H1 (cell line): ENCODE results near the gene CD200R1L. TPM values are rescaled to one million over a fixed set of nuclear protein-coding genes. Genes with fewer than 3 reads are reported as not detected.

Source experiments
- CTCF ChIA-PET: fragments of 300-600 bp; sonication (Branson Sonifier 250); formaldehyde crosslinking; loops from one replicate; lab custom pipeline; 2021; ENCODE audit not compliant: partially characterized antibody; lab: Charles Lee
- POLR2A ChIA-PET: fragments of 300-600 bp; sonication (Branson Sonifier 250); formaldehyde crosslinking; loops from one replicate; lab custom pipeline; 2021; ENCODE audit warnings: inconsistent platforms; ENCODE audit not compliant: partially characterized antibody; lab: Charles Lee
- DNase-seq, 2 experiments: peaks; one replicate each; pipeline versions ENCODE4 v3.0.0 to v3.0.0-alpha.2; 2010 to 2022; ENCODE audit warnings: low spot score in 2 of 2, low read depth in 1 of 2, mixed read lengths in 1 of 2
- FAIRE-seq: peaks from 2 replicates; lab custom pipeline; 2011; peaks lifted over from hg19 to GRCh38; lab: Jason Lieb, UNC
- H2AFZ ChIP-seq: 2 replicates; pipeline ENCODE4 v1.8.1; 2012; ENCODE audit warnings: low read length, inconsistent platforms
- H2AK5ac ChIP-seq: 2 replicates; pipeline ENCODE4 v1.6.1; 2013; ENCODE audit warnings: low read depth, low read length
- H2BK120ac ChIP-seq: replicated peaks from 2 replicates; pipeline ENCODE3; 2013; ENCODE audit warnings: low read depth, low read length, inconsistent platforms
- H2BK12ac ChIP-seq: 2 replicates; pipeline ENCODE4 v1.6.1; 2013; ENCODE audit warnings: low read depth, low read length
- H2BK15ac ChIP-seq: 2 replicates; pipeline ENCODE4 v1.6.1; 2013; ENCODE audit warnings: low read length
- H2BK20ac ChIP-seq: 2 replicates; pipeline ENCODE4 v1.6.1; 2013; ENCODE audit warnings: low read length
- H2BK5ac ChIP-seq: 2 replicates; pipeline ENCODE4 v1.6.1; 2013; ENCODE audit warnings: low read depth, low read length
- H3K14ac ChIP-seq: 2 replicates; pipeline ENCODE4 v1.6.1; 2013; ENCODE audit warnings: inconsistent platforms; ENCODE audit not compliant: insufficient read length
- H3K18ac ChIP-seq: 2 replicates; pipeline ENCODE4 v1.6.1; 2013; ENCODE audit warnings: low read length; ENCODE audit errors: extremely low read depth
- H3K23ac ChIP-seq: 2 replicates; pipeline ENCODE4 v1.6.1; 2013; ENCODE audit warnings: inconsistent platforms; ENCODE audit not compliant: insufficient read length
- H3K23me2 ChIP-seq: 2 replicates; pipeline ENCODE4 v1.6.1; 2013; ENCODE audit warnings: low read depth, low read length
- H3K27ac ChIP-seq: 2 replicates; pipeline ENCODE4 v1.6.1; 2011; ENCODE audit warnings: low read depth, low read length, inconsistent platforms
- H3K27me3 ChIP-seq, 4 experiments: replicated peaks in 1 of 4; 1 replicate in 1 of 4; 2 replicates in 3 of 4; pipeline versions ENCODE4 v1.6.1 to v1.8.1; 2011 to 2013; ENCODE audit warnings: low read length in 3 of 4, mild to moderate bottlenecking in 3 of 4, inconsistent platforms in 2 of 4, mixed read lengths in 2 of 4, moderate library complexity in 1 of 4; ENCODE audit not compliant: control insufficient read depth in 3 of 4, insufficient read depth in 3 of 4; ENCODE audit errors: extremely low read depth in 1 of 4
- H3K36me3 ChIP-seq, 4 experiments: 2 replicates each; pipeline versions ENCODE4 v1.6.1 to v1.8.1; 2011 to 2013; ENCODE audit warnings: mild to moderate bottlenecking in 4 of 4, low read length in 3 of 4, moderate library complexity in 2 of 4, control low read depth in 1 of 4, inconsistent platforms in 1 of 4; ENCODE audit not compliant: insufficient read depth in 4 of 4, control insufficient read depth in 2 of 4
- H3K4ac ChIP-seq: replicated peaks from 2 replicates; pipeline ENCODE3; 2013; ENCODE audit warnings: low read length, low read depth, mixed read lengths, inconsistent platforms; ENCODE audit not compliant: insufficient read length
- H3K4me1 ChIP-seq, 4 experiments: replicated peaks in 1 of 4; 1 replicate in 1 of 4; 2 replicates in 3 of 4; pipeline versions ENCODE4 v1.6.1 to v1.8.1; 2011 to 2013; ENCODE audit warnings: low read length in 3 of 4, inconsistent platforms in 2 of 4, mixed read lengths in 1 of 4; ENCODE audit not compliant: insufficient read depth in 4 of 4, control insufficient read depth in 3 of 4
- H3K4me2 ChIP-seq, 2 experiments: 2 replicates each; pipeline versions ENCODE4 v1.6.1 to v1.8.1; 2011 to 2013; ENCODE audit warnings: low read depth in 2 of 2, low read length in 2 of 2, control low read depth in 1 of 2, inconsistent platforms in 1 of 2, mild to moderate bottlenecking in 1 of 2; ENCODE audit not compliant: insufficient read depth in 1 of 2
- H3K4me3 ChIP-seq, 4 experiments: fragments of 200-600, 300-600 bp in 1 of 4; sonication (generic), shearing (Covaris generic), sonication (Bioruptor Twin) in 1 of 4; 2 replicates each; pipeline versions ENCODE4 v1.5.1 to v1.8.1; 2011 to 2016; ENCODE audit warnings: low read length in 4 of 4, low read depth in 3 of 4, control low read depth in 2 of 4, inconsistent platforms in 2 of 4, mild to moderate bottlenecking in 2 of 4, mixed read lengths in 1 of 4, moderate library complexity in 1 of 4; ENCODE audit not compliant: insufficient read depth in 2 of 4; ENCODE audit errors: extremely low read depth in 1 of 4
- H3K56ac ChIP-seq: replicated peaks from 2 replicates; pipeline ENCODE3; 2013; ENCODE audit warnings: low read depth, mild to moderate bottlenecking, mixed read lengths, low read length, inconsistent platforms; ENCODE audit not compliant: insufficient read length
- H3K79me1 ChIP-seq: 2 replicates; pipeline ENCODE4 v1.6.1; 2013; ENCODE audit warnings: low read depth, low read length, control low read depth
- H3K79me2 ChIP-seq, 2 experiments: 2 replicates each; pipeline versions ENCODE4 v1.6.1 to v1.8.1; 2012 to 2013; ENCODE audit warnings: low read length in 2 of 2, mild to moderate bottlenecking in 2 of 2, inconsistent platforms in 1 of 2; ENCODE audit not compliant: insufficient read depth in 2 of 2, control insufficient read depth in 1 of 2
- H3K9ac ChIP-seq, 4 experiments: replicated peaks in 1 of 4; 1 replicate in 1 of 4; 2 replicates in 3 of 4; pipeline versions ENCODE4 v1.6.1 to v1.8.1; 2011 to 2013; ENCODE audit warnings: low read depth in 3 of 4, low read length in 3 of 4, control low read depth in 2 of 4, mild to moderate bottlenecking in 2 of 4, moderate library complexity in 2 of 4, inconsistent platforms in 1 of 4; ENCODE audit errors: extremely low read depth in 1 of 4
- H3K9me3 ChIP-seq, 2 experiments: 2 replicates each; pipeline versions ENCODE4 v1.6.1 to v1.8.1; 2012 to 2013; ENCODE audit warnings: mild to moderate bottlenecking in 2 of 2, moderate library complexity in 2 of 2, control low read depth in 1 of 2, inconsistent platforms in 1 of 2, low read depth in 1 of 2, low read length in 1 of 2, mixed read lengths in 1 of 2; ENCODE audit not compliant: insufficient read depth in 2 of 2
- H4K20me1 ChIP-seq, 2 experiments: replicated peaks in 1 of 2; 2 replicates each; pipeline versions ENCODE3 to v1.8.1; 2011 to 2013; ENCODE audit warnings: inconsistent platforms in 2 of 2, low read length in 2 of 2, mild to moderate bottlenecking in 1 of 2; ENCODE audit not compliant: insufficient read depth in 2 of 2, control insufficient read depth in 1 of 2
- H4K5ac ChIP-seq: 2 replicates; pipeline ENCODE4 v1.6.1; 2013; ENCODE audit warnings: low read length, low read depth, mixed read lengths, inconsistent platforms; ENCODE audit not compliant: insufficient read length
- H4K8ac ChIP-seq: 2 replicates; pipeline ENCODE4 v1.8.0; 2013; ENCODE audit warnings: mild to moderate bottlenecking, moderate library complexity, low read length, inconsistent platforms; ENCODE audit not compliant: insufficient read depth; ENCODE audit errors: extremely low read depth
- H4K91ac ChIP-seq: replicated peaks from 2 replicates; pipeline ENCODE3; 2013; ENCODE audit warnings: low read length, mixed read lengths, inconsistent platforms; ENCODE audit not compliant: insufficient read length
- CHD1 ChIP-seq: IDR thresholded peaks from 2 replicates; pipeline ENCODE4 v1.6.1; 2012; ENCODE audit warnings: low read depth, low read length, improper control_type of control experiment
- EP300 ChIP-seq, 2 experiments: IDR thresholded peaks; 1 replicate in 1 of 2; 2 replicates in 1 of 2; pipeline ENCODE4 v1.6.1; 2011 to 2012; ENCODE audit warnings: low read depth in 2 of 2, low read length in 2 of 2, mild to moderate bottlenecking in 2 of 2, borderline replicate concordance in 1 of 2, inconsistent platforms in 1 of 2, moderate library complexity in 1 of 2
- EZH2 ChIP-seq: fragments of 200-600 bp; sonication (generic); IDR thresholded peaks from 2 replicates; pipeline ENCODE4 v1.7.1; 2012; ENCODE audit warnings: low read depth, mild to moderate bottlenecking, moderate library complexity, low read length, inconsistent platforms; ENCODE audit not compliant: severe bottlenecking
- HDAC6 ChIP-seq: IDR thresholded peaks from one replicate; pipeline ENCODE4 v1.7.1; 2012; ENCODE audit warnings: low read depth, mild to moderate bottlenecking, inconsistent platforms, low read length, moderate library complexity
- JUN ChIP-seq: IDR thresholded peaks from 2 replicates; pipeline ENCODE4 v1.6.1; 2011; ENCODE audit warnings: low read depth, mild to moderate bottlenecking, improper control_type of control experiment, low read length
- NANOG ChIP-seq: IDR thresholded peaks from 2 replicates; pipeline ENCODE4 v1.6.1; 2011; ENCODE audit warnings: low read length, low read depth, mild to moderate bottlenecking, inconsistent platforms; ENCODE audit not compliant: insufficient read depth, poor library complexity, severe bottlenecking
- RNF2 ChIP-seq: fragments of 200-900, 300-1000 bp; sonication (generic); IDR thresholded peaks from 2 replicates; pipeline ENCODE4 v1.7.1; 2016; ENCODE audit warnings: borderline replicate concordance, low read depth, mild to moderate bottlenecking, antibody characterized with exemption, low read length; ENCODE audit not compliant: poor library complexity, severe bottlenecking; ENCODE audit errors: missing control alignments
- SIN3A ChIP-seq, 2 experiments: IDR thresholded peaks in 1 of 2; conservative IDR thresholded peaks in 1 of 2; 2 replicates each; pipeline ENCODE4 v1.6.1; 2011 to 2012; ENCODE audit warnings: low read length in 2 of 2, improper control_type of control experiment in 1 of 2, low read depth in 1 of 2, mild to moderate bottlenecking in 1 of 2
- SP1 ChIP-seq: IDR thresholded peaks from 2 replicates; pipeline ENCODE4 v1.6.1; 2011; ENCODE audit warnings: low read depth, low read length
- TCF12 ChIP-seq: IDR thresholded peaks from 2 replicates; pipeline ENCODE4 v1.6.1; 2011; ENCODE audit warnings: low read depth, mild to moderate bottlenecking, low read length
- TEAD4 ChIP-seq: IDR thresholded peaks from 2 replicates; pipeline ENCODE4 v1.6.1; 2012; ENCODE audit warnings: low read depth, low read length, inconsistent platforms, mixed read lengths
- YY1 ChIP-seq: IDR thresholded peaks from 2 replicates; pipeline ENCODE4 v1.6.1; 2011; ENCODE audit warnings: low read depth, mild to moderate bottlenecking, low read length
- WGBS, 2 experiments: shearing (Covaris generic) in 1 of 2; methylation state at CpG; one replicate each; pipeline versions ENCODE4 v1.1.6 to v1.1.7; 2013 to 2015; ENCODE audit warnings: low lambda C conversion rate in 2 of 2, mixed read lengths in 2 of 2, inconsistent platforms in 1 of 2, low coverage in 1 of 2, missing lambda C conversion rate in 1 of 2; ENCODE audit not compliant: insufficient replicate concordance in 2 of 2, insufficient coverage in 1 of 2, insufficient read length in 1 of 2; ENCODE audit errors: extremely low coverage in 1 of 2, missing lambda C conversion rate in 1 of 2; 5-methylcytosine and 5-hydroxymethylcytosine counted together
- polyA plus RNA-seq, 7 experiments: library from polyadenylated mRNA; depleted of rRNA in 3 of 7; stranded (reverse) in 5 of 7; unstranded in 2 of 7; fragments of >200 nt in 5 of 7; fragments of 200-250 nt in 2 of 7; gene quantifications; 1 replicate in 5 of 7; 2 replicates in 1 of 7; 4 replicates in 1 of 7; pipeline versions ENCODE4 v1.2.1 to v1.2.3, GENCODE V29; 2011 to 2013; ENCODE audit warnings: missing spikeins in 2 of 7, mixed read lengths in 2 of 7
- total RNA-seq: library from RNA; stranded (reverse); fragmentation: NEBNext Ultra II Directional; extraction: Animal tissue kit (Norgen Biotek cat#: 25700); gene quantifications from 2 replicates; pipeline ENCODE4 v1.2.1, GENCODE V29; 2021

CD200R1L gene
- total and polyA plus RNA-seq, 2 of the 8 experiments (the other 6 are each of a cell fraction or from before 2014, with no cell fraction given) = not detected

DNA sequence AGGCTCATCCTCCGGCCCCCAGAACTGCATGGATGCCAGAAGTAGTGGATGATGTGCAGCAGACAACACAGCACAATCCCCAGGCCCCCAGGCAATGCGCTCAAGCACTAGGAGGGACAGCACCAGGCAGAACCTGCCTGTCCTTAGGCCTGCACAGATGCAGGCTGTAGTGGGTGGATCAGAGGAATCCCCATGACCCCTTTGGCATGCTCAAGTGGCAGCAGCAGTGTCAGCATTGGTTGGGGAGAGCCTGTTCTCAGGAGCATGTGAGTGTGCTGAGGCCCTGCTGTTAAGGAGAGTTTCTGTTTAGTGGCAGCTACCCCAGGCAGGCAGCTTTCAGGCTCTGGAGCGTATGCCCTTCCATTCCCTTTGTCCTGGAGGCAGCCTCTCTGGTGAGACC lies 25.1 kb upstream of the CD200R1L start:
- WGBS, 2 experiments = 82% methylated on average over 3 of the region's 3 CpGs; no CpG with 5 or more reads in 1 of the 2 experiments
- H3K4me1 ChIP-seq = no peaks in the 10 kb centered on the region
- H2AFZ ChIP-seq = peak overlapping the region; percentile 79
- H3K27me3 ChIP-seq = no peaks in the 10 kb centered on the region
- no peak overlapping the region for H3K4me3 ChIP-seq
- H4K5ac ChIP-seq = no peak overlapping the region
- ChIA-PET CTCF (no interaction called here), POLR2A (no interaction called here)
- no peaks in the 10 kb centered on the region for H3K79me1 ChIP-seq
- H2BK12ac ChIP-seq = peak overlapping the region; percentile 84; the same call in 1 of the 2 replicates
- no peaks in the 10 kb centered on the region for H4K20me1 ChIP-seq
- H2BK120ac ChIP-seq = no peak overlapping the region
- H2BK15ac ChIP-seq = peak overlapping the region; percentile 81; the same call in 1 of the 2 replicates
- H3K4me2 ChIP-seq = no peak overlapping the region
- no peak overlapping the region for H3K56ac ChIP-seq
- H4K8ac ChIP-seq = peak overlapping the region; percentile 75; the same call in 1 of the 2 replicates
- H3K9ac ChIP-seq = no peak overlapping the region
- no peaks in the 10 kb centered on the region for H3K79me2 ChIP-seq
- no peak for TF ChIP-seq EZH2
- no peak for TF ChIP-seq SP1
- TF ChIP-seq CHD1 = no peak
- no peak for TF ChIP-seq NANOG
- TF ChIP-seq RNF2 = no peak
- no peak for TF ChIP-seq TCF12
- no peak for TF ChIP-seq EP300 (IDR thresholded peaks at IDR 0.05; ENCODE audit: borderline replicate concordance in 1 of 2, low read depth in 2 of 2, low read length in 2 of 2)
- TF ChIP-seq JUN = no peak
- no peak for TF ChIP-seq YY1
- no peak for TF ChIP-seq TEAD4
- no peak for TF ChIP-seq SIN3A (conservative IDR thresholded peaks at IDR 0.05 in 1 of 2, IDR thresholded peaks at IDR 0.05 in 1 of 2; ENCODE audit: low read depth in 1 of 2, low read length in 2 of 2)
- TF ChIP-seq HDAC6 = no peak
- H3K27ac ChIP-seq = no peak overlapping the region
- H2AK5ac ChIP-seq = no peak overlapping the region
- no peak overlapping the region for H3K4ac ChIP-seq
- no peak for FAIRE-seq
- no peak overlapping the region for H3K23ac ChIP-seq
- H3K18ac ChIP-seq = peak overlapping the region; percentile 83; the same call in 1 of the 2 replicates
- no peak overlapping the region for H3K14ac ChIP-seq
- no peaks in the 10 kb centered on the region for H3K9me3 ChIP-seq
- H4K91ac ChIP-seq = peak overlapping the region; percentile 25
- no peaks in the 10 kb centered on the region for H3K23me2 ChIP-seq
- H2BK5ac ChIP-seq = peak overlapping the region; percentile 66; the same call in 1 of the 2 replicates
- no peaks in the 10 kb centered on the region for H3K36me3 ChIP-seq
- DNase-seq = no peak
- peak overlapping the region; percentile 80 for H2BK20ac ChIP-seq
